ENCODE data around the gene C1QTNF6. TPM values are rescaled to one million over a fixed set of nuclear protein-coding genes. Genes with fewer than 3 reads are reported as not detected.

Gene C1QTNF6
- total and polyA plus RNA-seq, 10 of the 15 experiments (the other 5 are each of a cell fraction or from before 2014, with no cell fraction given), result 0.16 to 4.1 (median 1.3) TPM

GRCh38 chr22:37199103-37199759 lies 11.2 kb upstream of the C1QTNF6 start (continued):
- TF ChIP-seq, protein P1, sequence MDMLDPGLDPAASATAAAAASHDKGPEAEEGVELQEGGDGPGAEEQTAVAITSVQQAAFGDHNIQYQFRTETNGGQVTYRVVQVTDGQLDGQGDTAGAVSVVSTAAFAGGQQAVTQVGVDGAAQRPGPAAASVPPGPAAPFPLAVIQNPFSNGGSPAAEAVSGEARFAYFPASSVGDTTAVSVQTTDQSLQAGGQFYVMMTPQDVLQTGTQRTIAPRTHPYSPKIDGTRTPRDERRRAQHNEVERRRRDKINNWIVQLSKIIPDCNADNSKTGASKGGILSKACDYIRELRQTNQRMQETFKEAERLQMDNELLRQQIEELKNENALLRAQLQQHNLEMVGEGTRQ (IDR thresholded peaks at IDR 0.05; ENCODE audit: borderline replicate concordance, low read depth, low read length), result no peak
- TF ChIP-seq NRF1 (conservative IDR thresholded peaks at IDR 0.05; ENCODE audit: low read depth, low read length) (no peak), MTA3 (IDR thresholded peaks at IDR 0.05; ENCODE audit: borderline replicate concordance, low read length) (no peak), GATAD2B (conservative IDR thresholded peaks at IDR 0.05; ENCODE audit: low read depth) (peak; percentile 81), ZBED1 (IDR thresholded peaks at IDR 0.05; ENCODE audit: borderline replicate concordance) (no peak), HCFC1 (IDR thresholded peaks at IDR 0.05; ENCODE audit: low read length) (peak; percentile 9), PKNOX1 (IDR thresholded peaks at IDR 0.05) (peak; percentile 50; the same call in 1 of the 2 replicates), BCLAF1 (IDR thresholded peaks at IDR 0.05) (no peak), BCL11A (IDR thresholded peaks at IDR 0.05; ENCODE audit: low read depth, low read length) (no peak), MEF2B (IDR thresholded peaks at IDR 0.05; ENCODE audit: partially characterized antibody, poor library complexity, severe bottlenecking) (peak; percentile 24), MLLT1 (IDR thresholded peaks at IDR 0.05) (no peak), NR2C2 (IDR thresholded peaks at IDR 0.05; ENCODE audit: borderline replicate concordance, control insufficient read depth, insufficient read length, low read depth) (no peak), CBX5 (IDR thresholded peaks at IDR 0.05; ENCODE audit: low read depth) (no peak), FOXM1 (IDR thresholded peaks at IDR 0.05; ENCODE audit: low read depth, low read length) (no peak), NFXL1 (IDR thresholded peaks at IDR 0.05; ENCODE audit: borderline replicate concordance) (no peak), TCF7 (IDR thresholded peaks at IDR 0.05; ENCODE audit: borderline replicate concordance) (no peak), NR2F1 (conservative IDR thresholded peaks at IDR 0.05) (peak; percentile 51), EZH2 (IDR thresholded peaks at IDR 0.05; ENCODE audit: borderline replicate concordance, control insufficient read depth, low read depth, low read length) (no peak)
- TF ChIP-seq, protein P2, sequence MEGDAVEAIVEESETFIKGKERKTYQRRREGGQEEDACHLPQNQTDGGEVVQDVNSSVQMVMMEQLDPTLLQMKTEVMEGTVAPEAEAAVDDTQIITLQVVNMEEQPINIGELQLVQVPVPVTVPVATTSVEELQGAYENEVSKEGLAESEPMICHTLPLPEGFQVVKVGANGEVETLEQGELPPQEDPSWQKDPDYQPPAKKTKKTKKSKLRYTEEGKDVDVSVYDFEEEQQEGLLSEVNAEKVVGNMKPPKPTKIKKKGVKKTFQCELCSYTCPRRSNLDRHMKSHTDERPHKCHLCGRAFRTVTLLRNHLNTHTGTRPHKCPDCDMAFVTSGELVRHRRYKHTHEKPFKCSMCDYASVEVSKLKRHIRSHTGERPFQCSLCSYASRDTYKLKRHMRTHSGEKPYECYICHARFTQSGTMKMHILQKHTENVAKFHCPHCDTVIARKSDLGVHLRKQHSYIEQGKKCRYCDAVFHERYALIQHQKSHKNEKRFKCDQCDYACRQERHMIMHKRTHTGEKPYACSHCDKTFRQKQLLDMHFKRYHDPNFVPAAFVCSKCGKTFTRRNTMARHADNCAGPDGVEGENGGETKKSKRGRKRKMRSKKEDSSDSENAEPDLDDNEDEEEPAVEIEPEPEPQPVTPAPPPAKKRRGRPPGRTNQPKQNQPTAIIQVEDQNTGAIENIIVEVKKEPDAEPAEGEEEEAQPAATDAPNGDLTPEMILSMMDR (IDR thresholded peaks at IDR 0.05 in 2 of 3, conservative IDR thresholded peaks at IDR 0.05 in 1 of 3; ENCODE audit: control insufficient read depth in 2 of 3, extremely low read depth in 1 of 3, insufficient read depth in 1 of 3, low read depth in 3 of 3, low read length in 3 of 3), result peak; percentile 91 to 95 (median 93)

Data from GM12878 (cell line).